GM18870 (cell line): Measurements from ENCODE around the gene IGFALS.
"Not testable (repeated sequence)": the region's sequence is repeated elsewhere in the genome, so short reads cannot be mapped to it uniquely, and the experiment has no call there.

ENCODE experiments used
- ATAC-seq: cut with Tn5 transposase; IDR thresholded peaks from one replicate; pipeline ENCODE4 v1.9.1; 2021; ENCODE audit warnings: moderate library complexity; ENCODE audit not compliant: unreplicated experiment

Gene IGFALS

GRCh38 chr16:1818204-1818872, 24.8 kb upstream of the IGFALS start:
- ATAC-seq = no peak

- ATAC-seq = no peak
Measured at GRCh38 chr16:1817716-1818115, 24.2 kb upstream of the IGFALS start.

GRCh38 chr16:1817276-1817589, 23.7 kb upstream of the IGFALS start:
- no peak for ATAC-seq

GRCh38 chr16:1816396-1817275, 23.1 kb upstream of the IGFALS start:
- ATAC-seq = no peak

- ATAC-seq = no peak
Measured at GRCh38 chr16:1815461-1815860, 22.0 kb upstream of the IGFALS start.

GRCh38 chr16:1812732-1813163, 19.2 kb upstream of the IGFALS start:
- ATAC-seq = no peak

GRCh38 chr16:1810536-1810935, 17.0 kb upstream of the IGFALS start:
- ATAC-seq = no peak

GRCh38 chr16:1810106-1810505, 16.6 kb upstream of the IGFALS start:
- ATAC-seq = no peak

- no peak for ATAC-seq
Measured at GRCh38 chr16:1809281-1809801, 15.8 kb upstream of the IGFALS start.

- ATAC-seq = no peak
Measured at GRCh38 chr16:1808691-1809090, 15.2 kb upstream of the IGFALS start.

GRCh38 chr16:1807626-1808025, 14.1 kb upstream of the IGFALS start:
- ATAC-seq = no peak

- no peak for ATAC-seq
Measured at GRCh38 chr16:1800701-1801100, 7.2 kb upstream of the IGFALS start.

- not testable (repeated sequence) for ATAC-seq
Measured at GRCh38 chr16:1799263-1799662, 5.8 kb upstream of the IGFALS start.

- no peak for ATAC-seq
Measured at GRCh38 chr16:1794908-1795666, 1.6 kb upstream of the IGFALS start.

- no peak for ATAC-seq
Measured at GRCh38 chr16:1794221-1794871, 841 bp upstream of the IGFALS start.

- no peak for ATAC-seq
Measured at GRCh38 chr16:1792836-1793577, 498 bp downstream of the IGFALS start.

- ATAC-seq = no peak
Measured at GRCh38 chr16:1791943-1792812, 1.3 kb downstream of the IGFALS start.

GRCh38 chr16:1791256-1791942, 2.1 kb downstream of the IGFALS start:
- ATAC-seq = no peak
